ENCODE measurements around the gene KLHL6.

DNA sequence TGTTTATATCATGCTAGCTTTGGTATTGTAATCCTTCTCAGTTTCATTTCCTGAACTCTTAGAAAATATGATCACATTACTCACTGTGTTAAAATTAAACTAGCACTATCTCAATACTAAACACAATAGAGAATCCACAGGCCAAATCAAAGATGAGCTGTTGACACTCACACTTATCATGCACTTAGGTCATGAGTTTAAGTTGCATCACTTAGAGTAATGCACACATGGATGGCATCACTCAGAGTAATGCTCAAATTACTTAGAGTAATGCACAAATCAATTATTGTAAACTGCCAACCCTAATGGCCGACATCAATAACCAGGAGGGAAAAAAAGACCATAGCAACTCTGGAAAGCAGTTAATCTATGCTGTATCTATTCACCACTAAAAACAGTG is 87.1 kb downstream of the KLHL6 start:
- TF ChIP-seq POLR2A (IDR thresholded peaks at IDR 0.05) (no peak), CTCF (IDR thresholded peaks at IDR 0.05) (no peak)

Measured in adrenal gland (tissue), 5 donors.